ENCODE data around the gene SPOCK3. TPM values are rescaled to one million over a fixed set of nuclear protein-coding genes. Genes with fewer than 3 reads are reported as not detected.
A peak's percentile ranks its signal among the peaks of the same experiment; 100 is the strongest.
"Not testable (repeated sequence)": the region's sequence is repeated elsewhere in the genome, so short reads cannot be mapped to it uniquely, and the experiment has no call there.

The SPOCK3 gene
- total RNA-seq (2014; rRNA removed; shearing (Covaris generic)): 0.17 TPM in 1 of 2 replicates, not detected in the other

- DNase-seq (ENCODE audit: low spot score): peak; percentile 48
Measured at GRCh38 chr4:167234316-167234881, at the start of gene SPOCK3. Gene SPOCK3, minus strand, starts transcription at chr4:167234494.

DNA sequence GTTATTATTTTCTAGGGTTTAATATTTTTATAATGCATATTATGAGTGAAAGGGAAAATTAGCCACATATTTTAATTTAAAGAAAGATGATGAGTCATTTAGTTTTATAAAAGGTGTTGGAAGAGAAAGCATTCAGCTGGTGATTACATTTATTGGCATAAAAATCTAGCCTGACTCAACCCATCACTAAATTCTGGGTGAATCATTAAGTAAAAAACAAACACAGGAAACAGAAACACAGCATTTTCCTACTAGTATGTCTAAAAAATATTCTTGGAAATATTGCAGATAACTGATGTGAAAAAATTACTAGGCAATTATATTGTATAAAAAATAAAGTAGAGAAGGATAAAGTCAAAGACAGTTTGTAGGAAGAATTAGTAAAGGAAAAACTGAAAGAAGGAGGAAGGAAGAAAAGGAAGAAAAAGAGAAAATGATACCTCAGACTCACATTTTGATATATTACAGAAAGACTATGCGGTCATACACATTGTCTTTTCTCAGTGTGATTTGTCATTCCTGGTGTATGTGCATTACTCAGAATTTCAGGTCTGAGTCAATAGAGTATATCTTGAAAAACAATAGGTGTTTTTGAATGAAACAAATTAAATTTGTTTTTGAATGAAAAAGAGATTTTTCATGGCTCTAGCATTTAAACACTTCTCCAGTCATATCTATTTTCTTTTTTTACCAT lies 48.0 kb upstream of the SPOCK3 start:
- DNase-seq (ENCODE audit: low spot score): no peak

GRCh38 chr4:167281545-167281944 lies 47.3 kb upstream of the SPOCK3 start:
- not testable (repeated sequence) for DNase-seq (ENCODE audit: low spot score)

DNA sequence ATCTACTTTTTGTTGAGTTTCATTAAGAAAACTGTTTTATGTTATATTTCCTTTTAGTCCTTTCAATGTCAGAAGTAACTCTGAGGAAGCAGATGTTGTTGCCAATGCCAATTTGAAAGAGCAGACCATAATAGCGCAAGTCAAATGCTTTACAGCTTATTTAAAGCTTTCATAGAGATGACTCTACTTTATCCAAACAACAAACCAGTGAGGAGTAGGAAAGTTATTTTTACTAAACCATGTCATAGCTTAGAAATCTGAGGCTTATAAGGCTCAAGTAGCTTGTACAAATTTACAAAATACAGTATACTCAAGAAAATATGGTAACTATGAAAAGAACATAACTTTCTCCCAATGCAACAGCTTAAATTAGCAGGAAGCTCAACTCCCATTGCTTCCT lies 40.1 kb upstream of the SPOCK3 start:
- DNase-seq (ENCODE audit: low spot score): no peak

DNA sequence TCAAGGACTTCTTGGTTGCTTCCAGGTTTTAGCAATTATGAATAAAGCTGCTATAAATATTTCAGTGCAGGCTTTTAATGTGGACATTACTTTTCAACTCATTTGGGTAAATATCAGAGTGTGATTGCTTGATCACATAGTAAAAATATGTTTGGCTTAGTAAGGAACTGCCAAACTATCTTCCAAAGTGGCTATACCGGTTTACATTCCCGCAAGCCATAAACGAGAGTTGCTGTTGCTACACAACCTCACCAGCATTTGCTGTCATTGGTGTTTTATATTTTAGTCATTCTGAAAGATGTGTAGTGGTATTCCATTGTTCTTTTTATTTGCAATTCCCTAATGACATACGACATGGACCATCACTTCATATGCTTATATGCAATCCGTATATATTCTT lies 30.9 kb upstream of the SPOCK3 start:
- DNase-seq (ENCODE audit: low spot score): no peak

- DNase-seq (ENCODE audit: low spot score): no peak
Measured at GRCh38 chr4:167248271-167248670, 14.0 kb upstream of the SPOCK3 start.

- no peak for DNase-seq (ENCODE audit: low spot score)
Measured at GRCh38 chr4:167239627-167240026, 5.3 kb upstream of the SPOCK3 start.

DNA sequence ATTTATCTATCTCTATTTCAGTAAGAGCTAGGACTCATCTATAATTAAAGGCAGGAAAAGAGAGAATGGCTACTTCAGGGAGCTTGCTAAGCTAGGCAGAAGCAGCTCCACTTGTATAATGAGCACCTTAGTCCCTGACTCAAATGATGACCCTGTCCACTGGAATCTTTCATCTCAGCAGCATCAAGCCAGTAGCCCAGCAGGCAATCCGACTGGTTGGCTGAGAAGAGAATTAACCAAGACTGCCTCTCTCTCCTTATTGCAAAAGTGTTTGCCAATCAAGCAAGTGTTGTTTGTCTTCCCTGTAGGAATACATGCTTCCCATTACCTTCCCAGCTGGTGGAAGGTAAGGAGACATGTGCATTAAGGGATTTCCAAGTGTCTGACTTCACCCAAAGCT lies 3.9 kb upstream of the SPOCK3 start:
- no peak for DNase-seq (ENCODE audit: low spot score)

- peak; percentile 23 for DNase-seq (ENCODE audit: low spot score)
Measured at GRCh38 chr4:167233685-167234315, 494 bp downstream of the SPOCK3 start.

- DNase-seq (ENCODE audit: low spot score): no peak
Measured at GRCh38 chr4:167232805-167233684, 1.2 kb downstream of the SPOCK3 start.

DNA sequence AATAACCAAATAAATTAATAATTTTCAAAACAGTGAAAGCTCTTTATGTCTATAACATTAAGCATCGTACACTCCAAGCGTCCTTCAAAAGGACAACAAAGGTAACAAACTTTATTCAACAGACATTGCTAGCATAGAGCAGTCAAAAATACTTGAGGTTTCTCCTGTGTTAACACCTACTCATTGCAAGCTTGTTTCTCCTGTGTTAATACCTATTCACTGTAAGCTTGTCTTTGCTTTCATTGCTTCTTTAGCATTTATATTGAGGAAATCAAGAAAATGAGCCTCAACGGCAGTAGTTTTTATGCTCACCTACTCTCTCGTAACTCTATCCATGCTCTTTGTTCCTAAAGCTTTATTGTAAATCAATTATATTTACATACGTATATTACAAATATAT lies 3.5 kb downstream of the SPOCK3 start:
- DNase-seq (ENCODE audit: low spot score): no peak

DNA sequence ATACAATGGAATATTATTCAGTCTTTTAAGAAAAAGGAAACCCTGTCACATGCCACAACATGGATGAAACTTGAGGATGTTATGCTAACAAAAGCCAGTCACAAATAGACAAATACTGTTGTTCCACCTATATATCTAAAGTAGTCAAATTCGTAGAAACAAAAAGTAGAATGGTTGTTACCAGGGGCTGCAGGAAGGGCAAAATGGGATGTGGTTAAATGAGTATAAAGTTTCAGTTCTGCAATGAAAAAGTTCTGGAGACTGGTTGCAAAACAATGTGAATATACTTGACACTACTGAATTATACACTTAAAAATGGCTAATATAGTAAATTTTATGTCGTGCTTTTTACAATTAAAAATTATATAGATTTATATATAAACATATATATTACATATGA lies 12.2 kb downstream of the SPOCK3 start:
- DNase-seq (ENCODE audit: low spot score): no peak

- DNase-seq (ENCODE audit: low spot score): no peak
Measured at GRCh38 chr4:167221084-167221483, 13.2 kb downstream of the SPOCK3 start.

GRCh38 chr4:167218022-167218608 lies 16.2 kb downstream of the SPOCK3 start:
- DNase-seq (ENCODE audit: low spot score): no peak

GRCh38 chr4:167216783-167217182 lies 17.5 kb downstream of the SPOCK3 start:
- no peak for DNase-seq (ENCODE audit: low spot score)

- DNase-seq (ENCODE audit: low spot score): no peak
Measured at GRCh38 chr4:167210166-167210565, 24.1 kb downstream of the SPOCK3 start.

DNA sequence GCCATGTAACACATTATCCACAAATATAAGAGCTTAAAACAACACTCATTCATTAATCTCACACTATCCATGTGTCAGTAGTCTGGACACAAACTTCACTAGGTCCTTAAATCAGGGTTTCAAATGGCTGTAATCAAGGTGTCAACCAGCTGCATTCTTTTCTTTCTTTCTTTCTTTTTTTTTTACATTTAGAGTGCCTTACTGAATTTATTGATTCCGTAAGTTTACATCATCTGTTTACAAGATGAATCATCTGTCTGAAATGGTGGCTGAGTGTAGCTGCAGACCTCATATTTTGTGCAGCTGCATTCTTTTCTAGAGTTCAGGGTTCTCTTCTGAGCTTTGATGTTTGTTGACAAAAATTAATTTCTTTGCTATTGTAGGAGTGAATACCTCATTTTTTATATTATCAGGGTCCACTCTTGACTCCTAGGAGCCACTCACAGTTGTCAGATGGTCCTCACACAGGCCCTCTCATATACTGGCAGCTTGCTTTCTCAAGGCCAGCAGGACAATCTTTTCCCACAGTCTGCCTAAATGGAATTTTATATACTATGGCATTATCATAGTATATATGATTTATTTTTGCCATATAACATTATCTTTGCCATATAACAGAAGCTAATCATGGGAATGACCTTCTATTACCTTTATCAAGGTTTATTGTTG lies 37.8 kb downstream of the SPOCK3 start:
- peak; percentile 14 for DNase-seq (ENCODE audit: low spot score)

- no peak for DNase-seq (ENCODE audit: low spot score)
Measured at GRCh38 chr4:167190379-167190778, 43.9 kb downstream of the SPOCK3 start.

DNA sequence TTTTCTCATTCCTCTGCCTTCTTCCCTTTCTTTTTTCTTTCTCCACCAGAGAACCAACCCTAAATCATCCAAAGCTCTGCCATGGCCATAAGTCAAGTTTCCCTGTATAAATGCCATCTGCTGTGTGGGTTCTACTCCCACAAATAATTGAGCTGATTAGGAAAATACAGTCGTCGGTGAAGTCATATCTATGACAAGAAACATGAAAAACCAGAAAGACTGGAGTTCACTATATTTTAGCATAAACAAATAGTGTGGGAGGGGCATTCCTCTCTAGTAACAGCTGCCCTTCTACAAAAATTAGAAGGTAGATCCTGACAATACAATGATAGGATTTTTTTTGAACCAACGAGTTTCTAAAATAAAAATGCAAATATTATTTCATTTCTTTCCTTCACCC lies 48.8 kb downstream of the SPOCK3 start:
- no peak for DNase-seq (ENCODE audit: low spot score)

DNA sequence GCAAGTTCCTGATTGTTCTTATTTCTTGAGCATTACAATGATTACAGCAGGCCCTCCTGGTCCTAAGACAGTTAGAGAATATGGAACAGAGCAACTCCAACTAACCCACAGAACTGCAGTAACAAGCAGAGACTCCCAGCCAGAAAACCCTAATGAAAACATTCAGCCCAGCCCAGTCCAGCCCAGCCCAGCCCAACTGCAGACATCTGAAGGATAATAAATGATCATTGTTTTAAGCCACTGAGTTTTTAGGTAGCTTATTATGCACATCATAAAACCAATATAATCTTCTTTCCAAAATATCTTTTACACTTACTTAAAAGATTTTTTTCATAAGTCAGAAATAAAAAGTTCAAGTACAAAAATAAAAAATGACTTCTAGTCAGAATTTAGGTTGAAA lies 51.3 kb downstream of the SPOCK3 start:
- no peak for DNase-seq (ENCODE audit: low spot score)

DNA sequence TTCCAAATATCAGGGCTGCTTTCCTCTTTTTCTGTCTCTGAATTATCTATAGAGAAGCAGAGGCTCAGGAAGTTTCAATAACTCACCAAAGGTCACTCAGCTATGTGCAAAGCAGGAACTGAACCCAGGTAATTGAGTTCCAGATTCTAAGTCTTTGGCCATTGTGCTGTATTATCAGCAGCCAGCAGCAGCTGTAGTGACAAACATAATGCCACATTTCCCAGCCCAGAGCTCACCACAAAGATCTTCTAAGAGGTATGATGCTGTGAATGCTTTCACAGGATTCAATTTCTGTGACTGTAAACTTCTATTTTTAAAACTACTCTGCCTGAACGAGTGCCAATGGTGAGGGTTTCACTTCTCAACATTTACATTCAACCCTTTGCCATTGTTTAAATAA lies 56.4 kb downstream of the SPOCK3 start:
- DNase-seq (ENCODE audit: low spot score): no peak

Data from H4 (cell line).